Spleen (tissue), 11 donors: ENCODE measurements around the gene NKX2-2. TPM values are rescaled to one million over a fixed set of nuclear protein-coding genes. Genes with fewer than 3 reads are reported as not detected.

Source experiments
- DNase-seq: peaks from one replicate; pipeline ENCODE4 v3.0.0-alpha.2; 2020
- H3K27ac ChIP-seq, 8 donors: fragments of 200-600 bp; sonication (generic) in 7 of 8; 1 replicate in 4 of 8; 2 replicates in 4 of 8; pipeline versions ENCODE4 v1.5.0 to v1.8.0; 2016 to 2021; ENCODE audit warnings: inconsistent platforms in 4 of 8, mild to moderate bottlenecking in 4 of 8, moderate library complexity in 1 of 8
- H3K27me3 ChIP-seq, 7 donors: fragments of 200-600 bp; sonication (generic) in 6 of 7; replicated peaks in 1 of 7; 1 replicate in 4 of 7; 2 replicates in 3 of 7; pipeline versions ENCODE4 v1.5.0 to v1.8.0; 2016 to 2021; ENCODE audit warnings: inconsistent platforms in 3 of 7, mild to moderate bottlenecking in 1 of 7
- H3K36me3 ChIP-seq, 6 donors: fragments of 200-600 bp; sonication (generic) in 5 of 6; 1 replicate in 4 of 6; 2 replicates in 2 of 6; pipeline versions ENCODE4 v1.5.0 to v1.8.0; 2016 to 2021; ENCODE audit warnings: inconsistent platforms in 2 of 6
- H3K4me1 ChIP-seq, 6 donors: fragments of 200-600 bp; sonication (generic) in 5 of 6; 1 replicate in 3 of 6; 2 replicates in 3 of 6; pipeline versions ENCODE4 v1.5.0 to v1.8.0; 2016 to 2021; ENCODE audit warnings: inconsistent platforms in 3 of 6
- H3K4me3 ChIP-seq, 8 donors: fragments of 200-600 bp; sonication (generic) in 7 of 8; 1 replicate in 4 of 8; 2 replicates in 4 of 8; pipeline versions ENCODE4 v1.5.0 to v1.8.0; 2016 to 2021; ENCODE audit warnings: inconsistent platforms in 4 of 8, mild to moderate bottlenecking in 4 of 8, moderate library complexity in 2 of 8
- H3K9me3 ChIP-seq, 8 donors: fragments of 200-600 bp; sonication (generic) in 7 of 8; 1 replicate in 4 of 8; 2 replicates in 4 of 8; pipeline versions ENCODE4 v1.5.0 to v1.8.0; 2016 to 2021; ENCODE audit warnings: inconsistent platforms in 4 of 8
- POLR2A ChIP-seq, 3 donors: fragments of 450-650 bp; IDR thresholded peaks; one replicate each; pipeline ENCODE4 v1.5.1; 2017; ENCODE audit warnings: antibody characterized with exemption in 3 of 3, mild to moderate bottlenecking in 1 of 3
- POLR2AphosphoS5 ChIP-seq, 3 donors: sonication (generic); formaldehyde crosslinking; IDR thresholded peaks; one replicate each; pipeline ENCODE4 v1.5.1; 2017; ENCODE audit warnings: antibody characterized with exemption in 3 of 3
- WGBS, 5 donors: extraction: QIAGEN DNeasy Blood & Tissue Kit in 3 of 5; methylation state at CpG; one replicate each; pipeline versions ENCODE4 v1.1.5 to v1.1.7; 2013 to 2018; 5-methylcytosine and 5-hydroxymethylcytosine counted together
- intact Hi-C: fragments of 100-400 bp; cut with DNase I; formaldehyde crosslinking; loops from one replicate; pipeline ENCODE4 v1.15.0; 2023; ENCODE audit warnings: low total_unique reads
- polyA plus RNA-seq, 3 donors: library from polyadenylated mRNA; stranded (reverse); fragments of 200-250 nt; gene quantifications; one replicate each; pipeline ENCODE4 v1.2.1, GENCODE V29; 2013
- total RNA-seq, 7 donors: library from RNA; depleted of rRNA in 3 of 7; stranded (reverse); fragments of >200 nt in 3 of 7; fragmentation: NEBNext Ultra II Directional in 4 of 7; extraction: Animal tissue kit (Norgen Biotek cat#: 25700) in 4 of 7; gene quantifications; one replicate each; pipeline versions ENCODE4 v1.1.0 to v1.2.1, GENCODE V29; 2016 to 2021
- TF ChIP-seq, protein P1 (sequence below), 11 experiments: fragments of 200-600 bp in 7 of 11; fragments of 450-650 bp in 4 of 11; sonication (generic) in 4 of 11; IDR thresholded peaks in 8 of 11; conservative IDR thresholded peaks in 3 of 11; 1 replicate in 7 of 11; 2 replicates in 4 of 11; pipeline versions ENCODE4 v1.4.0 to v1.8.0; 2016 to 2021; ENCODE audit warnings: antibody characterized with exemption in 11 of 11, inconsistent platforms in 4 of 11, mild to moderate bottlenecking in 1 of 11
- donor health status: healthy with polysubstance abuse.
- donor health status: DM: no; HTN: no; CAD: no; lungs with moderate emphysema.
- donor health status: DM: no; HTN: no; CAD: no.
- donor health status: Bipolar disorder and iron deficiency.
- donor health status: healthy.
- donor health status: DM: no; HTN: no; CAD: no.
- donor health status: DM: yes; HTN: yes; CAD: no.

NKX2-2 gene
- total and polyA plus RNA-seq, 10 donors, result 0.03 TPM; not detected in 9

DNA sequence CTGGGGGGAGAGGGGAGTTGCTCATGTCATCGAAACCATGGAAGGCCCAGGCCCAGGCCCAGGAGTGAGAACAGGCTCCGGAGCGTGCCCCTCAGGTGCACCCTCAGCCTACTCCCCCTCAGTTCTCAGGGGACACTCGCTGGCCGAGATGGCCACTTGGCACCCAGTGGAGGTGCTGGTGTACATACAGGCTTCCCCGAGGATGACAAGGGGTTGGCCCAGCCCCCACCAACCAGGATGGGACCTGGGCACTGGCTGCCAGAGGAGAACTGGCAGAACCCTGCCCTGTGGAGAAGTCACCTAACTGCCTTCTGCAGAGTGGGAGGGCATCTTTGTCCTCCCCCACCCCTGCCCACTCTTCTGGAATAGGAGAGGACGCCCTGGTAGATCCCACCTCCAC, 9.5 kb downstream of the NKX2-2 start:
- Histone ChIP-seq H3K36me3 (no peaks in the 10 kb centered on the region), H3K27me3 (peaks cover 17 to 97% (median 49%) of the 10 kb centered on the region in 7 donors), H3K4me3 (no peak overlapping the region), H3K27ac (no peak overlapping the region), H3K9me3 (no peaks in the 10 kb centered on the region), H3K4me1 (peaks cover 13 to 44% (median 28%) of the 10 kb centered on the region in 6 donors)
- intact Hi-C loops, result loop anchor here (5.0 to 10.0 kb wide), 3 partner anchors 267 to 670 kb away; no protein-coding TSS in a partner anchor
- no peak for DNase-seq
- no peak for TF ChIP-seq POLR2AphosphoS5 (IDR thresholded peaks at IDR 0.05)
- TF ChIP-seq POLR2A (IDR thresholded peaks at IDR 0.05), result no peak
- WGBS, 5 donors, result 75 to 81% (median 78%) methylated on average over 5 to 7 of the region's 7 CpGs

DNA sequence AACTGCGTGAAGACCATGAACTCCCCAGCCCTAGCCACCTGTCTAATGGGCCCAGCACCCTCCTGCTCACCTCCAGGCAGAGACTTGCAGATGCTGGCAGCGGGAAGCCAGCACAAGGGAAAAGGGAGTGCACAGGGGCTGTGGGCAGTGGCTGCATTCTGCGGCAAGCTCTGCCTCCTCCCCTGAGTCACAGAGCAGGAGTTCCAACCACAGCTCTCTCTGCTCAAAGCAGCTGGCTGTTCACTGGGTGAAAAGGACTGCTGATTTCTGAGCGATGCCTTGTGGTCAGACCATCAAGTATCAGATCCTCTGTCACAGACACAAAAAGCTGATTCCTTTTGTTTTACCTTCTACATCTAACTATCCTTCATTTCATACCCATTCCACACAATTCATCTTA, 10.5 kb downstream of the NKX2-2 start:
- intact Hi-C loops, result loop anchor here (5.0 to 10.0 kb wide), 3 partner anchors 266 to 669 kb away; no protein-coding TSS in a partner anchor
- Histone ChIP-seq H3K27ac (no peak overlapping the region), H3K4me3 (no peak overlapping the region), H3K9me3 (no peaks in the 10 kb centered on the region), H3K27me3 (peaks cover 13 to 97% (median 42%) of the 10 kb centered on the region in 7 donors), H3K36me3 (no peaks in the 10 kb centered on the region), H3K4me1 (peaks cover 13 to 35% (median 24%) of the 10 kb centered on the region in 6 donors)
- DNase-seq, result no peak
- WGBS, 5 donors, result 62 to 78% (median 71%) methylated on average over 4 of the region's 4 CpGs
- TF ChIP-seq POLR2AphosphoS5 (IDR thresholded peaks at IDR 0.05) (no peak), POLR2A (IDR thresholded peaks at IDR 0.05) (no peak)
- TF ChIP-seq, protein P1, sequence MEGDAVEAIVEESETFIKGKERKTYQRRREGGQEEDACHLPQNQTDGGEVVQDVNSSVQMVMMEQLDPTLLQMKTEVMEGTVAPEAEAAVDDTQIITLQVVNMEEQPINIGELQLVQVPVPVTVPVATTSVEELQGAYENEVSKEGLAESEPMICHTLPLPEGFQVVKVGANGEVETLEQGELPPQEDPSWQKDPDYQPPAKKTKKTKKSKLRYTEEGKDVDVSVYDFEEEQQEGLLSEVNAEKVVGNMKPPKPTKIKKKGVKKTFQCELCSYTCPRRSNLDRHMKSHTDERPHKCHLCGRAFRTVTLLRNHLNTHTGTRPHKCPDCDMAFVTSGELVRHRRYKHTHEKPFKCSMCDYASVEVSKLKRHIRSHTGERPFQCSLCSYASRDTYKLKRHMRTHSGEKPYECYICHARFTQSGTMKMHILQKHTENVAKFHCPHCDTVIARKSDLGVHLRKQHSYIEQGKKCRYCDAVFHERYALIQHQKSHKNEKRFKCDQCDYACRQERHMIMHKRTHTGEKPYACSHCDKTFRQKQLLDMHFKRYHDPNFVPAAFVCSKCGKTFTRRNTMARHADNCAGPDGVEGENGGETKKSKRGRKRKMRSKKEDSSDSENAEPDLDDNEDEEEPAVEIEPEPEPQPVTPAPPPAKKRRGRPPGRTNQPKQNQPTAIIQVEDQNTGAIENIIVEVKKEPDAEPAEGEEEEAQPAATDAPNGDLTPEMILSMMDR (IDR thresholded peaks at IDR 0.05 in 8 of 11, conservative IDR thresholded peaks at IDR 0.05 in 3 of 11), result no peak

DNA sequence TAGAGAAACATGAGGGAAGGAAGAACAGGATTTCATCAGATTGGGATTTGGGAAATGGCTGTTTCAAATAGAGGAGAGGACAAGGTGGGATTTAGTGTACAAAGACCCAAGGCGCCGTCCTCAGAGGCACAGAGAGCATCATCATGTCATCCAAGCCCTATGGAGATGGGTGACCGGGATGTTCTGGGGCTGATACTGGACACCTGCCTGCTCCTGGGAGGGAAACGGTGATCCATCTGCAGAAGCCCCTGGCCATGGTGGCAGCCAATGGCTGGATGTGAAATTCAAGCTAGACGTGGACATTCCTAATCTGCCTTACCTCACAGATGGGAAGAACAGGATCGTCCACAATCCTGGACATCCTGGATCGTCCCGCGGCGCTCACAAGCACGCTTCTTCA, 12.7 kb downstream of the NKX2-2 start:
- Histone ChIP-seq H3K4me1 (peaks cover 10 to 14% (median 12%) of the 10 kb centered on the region in 6 donors), H3K36me3 (no peaks in the 10 kb centered on the region), H3K27ac (no peak overlapping the region), H3K4me3 (no peak overlapping the region), H3K27me3 (peaks cover 5 to 90% (median 32%) of the 10 kb centered on the region in 7 donors), H3K9me3 (no peaks in the 10 kb centered on the region)
- TF ChIP-seq POLR2AphosphoS5 (IDR thresholded peaks at IDR 0.05) (no peak), POLR2A (IDR thresholded peaks at IDR 0.05) (no peak)
- TF ChIP-seq, protein P1 (IDR thresholded peaks at IDR 0.05 in 8 of 11, conservative IDR thresholded peaks at IDR 0.05 in 3 of 11), result no peak
- 81 to 93% (median 92%) methylated on average over 11 of the region's 11 CpGs for WGBS, 5 donors
- intact Hi-C loops, result loop anchor here (5.0 to 10.0 kb wide), 3 partner anchors 264 to 666 kb away; no protein-coding TSS in a partner anchor
- DNase-seq, result no peak

DNA sequence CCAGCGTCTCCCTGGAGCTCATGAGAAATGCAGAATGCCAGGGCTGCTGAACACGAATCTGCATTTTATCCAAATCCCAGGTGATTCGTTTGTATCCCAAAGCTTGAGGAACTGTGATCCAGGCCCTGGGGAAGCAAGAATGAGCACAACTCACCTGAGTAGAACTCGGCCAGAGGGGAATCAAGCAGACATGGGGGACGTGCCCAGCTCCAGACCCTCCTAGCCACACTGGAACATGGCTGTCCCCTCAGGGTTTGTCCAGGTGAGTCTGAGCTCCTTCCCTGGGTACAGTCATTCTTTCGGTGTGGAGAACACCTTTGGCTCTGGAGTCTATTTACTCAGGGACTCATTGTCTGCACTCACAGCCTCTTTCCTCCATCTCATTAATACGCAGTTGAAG, 13.3 kb downstream of the NKX2-2 start:
- Histone ChIP-seq H3K36me3 (no peaks in the 10 kb centered on the region), H3K27ac (no peak overlapping the region), H3K27me3 (peaks cover 1 to 90% (median 26%) of the 10 kb centered on the region in 7 donors), H3K4me1 (peaks cover 4 to 8% (median 7%) of the 10 kb centered on the region in 6 donors), H3K9me3 (no peaks in the 10 kb centered on the region), H3K4me3 (no peak overlapping the region)
- WGBS, 5 donors, result 73 to 81% (median 77%) methylated on average over 7 of the region's 7 CpGs
- intact Hi-C loops, result loop anchor here (5.0 to 10.0 kb wide), 3 partner anchors 263 to 666 kb away; no protein-coding TSS in a partner anchor
- no peak for DNase-seq
- TF ChIP-seq POLR2AphosphoS5 (IDR thresholded peaks at IDR 0.05), result no peak
- TF ChIP-seq, protein P1 (IDR thresholded peaks at IDR 0.05 in 8 of 11, conservative IDR thresholded peaks at IDR 0.05 in 3 of 11), result no peak
- no peak for TF ChIP-seq POLR2A (IDR thresholded peaks at IDR 0.05)
